Measurements from ENCODE around the gene KIF23.

The KIF23 gene

DNA sequence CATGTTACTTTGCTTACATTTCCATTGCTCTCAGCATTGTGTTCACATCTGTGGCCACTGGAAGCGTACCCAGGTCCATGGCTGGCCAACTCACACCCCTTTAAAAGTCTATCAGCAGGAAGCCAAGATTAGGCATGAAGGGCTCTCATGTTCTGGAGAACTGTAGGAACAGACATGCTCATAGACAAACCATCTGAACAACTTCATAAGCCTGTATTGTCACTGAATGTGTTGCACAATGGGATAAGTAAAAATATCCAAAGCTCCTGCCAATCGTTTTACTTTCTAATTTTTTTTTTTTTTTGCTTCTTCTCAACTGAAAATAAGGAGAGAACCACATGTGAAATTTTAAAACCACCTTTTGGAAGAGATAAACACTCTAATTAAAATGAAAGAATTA lies 44.9 kb downstream of the KIF23 start:
- peaks cover 36% of the 10 kb centered on the region for H3K4me1 ChIP-seq (ENCODE audit: insufficient read depth, low read length)
- no peak overlapping the region for H3K9ac ChIP-seq (ENCODE audit: low read depth, low read length)
- no peak overlapping the region for H3K4me2 ChIP-seq (ENCODE audit: insufficient read depth, low read length)
- peaks cover 18% of the 10 kb centered on the region for H4K20me1 ChIP-seq (ENCODE audit: insufficient read depth, low read length)
- H3K4me3 ChIP-seq (ENCODE audit: low read depth in 1 of 2, low read length in 2 of 2) = no peak overlapping the region
- no peak overlapping the region for H3K27ac ChIP-seq (ENCODE audit: low read length)
- H3K9me3 ChIP-seq (ENCODE audit: insufficient read depth, low read length, severe bottlenecking) = no peaks in the 10 kb centered on the region
- DNase-seq (no peak), ATAC-seq (ENCODE audit: insufficient read depth, low read depth) (no peak)
- no peak overlapping the region for H2AFZ ChIP-seq (ENCODE audit: low read depth, low read length)
- no peaks in the 10 kb centered on the region for H3K27me3 ChIP-seq (ENCODE audit: insufficient read depth, low read length, poor library complexity)
- H3K79me2 ChIP-seq (ENCODE audit: insufficient read depth, low read length) = peaks cover 17% of the 10 kb centered on the region
- H3K36me3 ChIP-seq (ENCODE audit: insufficient read depth, low read length) = peaks cover 33% of the 10 kb centered on the region
- TF ChIP-seq, protein P1, sequence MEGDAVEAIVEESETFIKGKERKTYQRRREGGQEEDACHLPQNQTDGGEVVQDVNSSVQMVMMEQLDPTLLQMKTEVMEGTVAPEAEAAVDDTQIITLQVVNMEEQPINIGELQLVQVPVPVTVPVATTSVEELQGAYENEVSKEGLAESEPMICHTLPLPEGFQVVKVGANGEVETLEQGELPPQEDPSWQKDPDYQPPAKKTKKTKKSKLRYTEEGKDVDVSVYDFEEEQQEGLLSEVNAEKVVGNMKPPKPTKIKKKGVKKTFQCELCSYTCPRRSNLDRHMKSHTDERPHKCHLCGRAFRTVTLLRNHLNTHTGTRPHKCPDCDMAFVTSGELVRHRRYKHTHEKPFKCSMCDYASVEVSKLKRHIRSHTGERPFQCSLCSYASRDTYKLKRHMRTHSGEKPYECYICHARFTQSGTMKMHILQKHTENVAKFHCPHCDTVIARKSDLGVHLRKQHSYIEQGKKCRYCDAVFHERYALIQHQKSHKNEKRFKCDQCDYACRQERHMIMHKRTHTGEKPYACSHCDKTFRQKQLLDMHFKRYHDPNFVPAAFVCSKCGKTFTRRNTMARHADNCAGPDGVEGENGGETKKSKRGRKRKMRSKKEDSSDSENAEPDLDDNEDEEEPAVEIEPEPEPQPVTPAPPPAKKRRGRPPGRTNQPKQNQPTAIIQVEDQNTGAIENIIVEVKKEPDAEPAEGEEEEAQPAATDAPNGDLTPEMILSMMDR (IDR thresholded peaks at IDR 0.05; ENCODE audit: borderline replicate concordance, extremely low read depth, low read length, poor library complexity, severe bottlenecking) = no peak
- no peak for TF ChIP-seq EZH2 (IDR thresholded peaks at IDR 0.05; ENCODE audit: borderline replicate concordance, low read depth, low read length, severe bottlenecking)

DNA sequence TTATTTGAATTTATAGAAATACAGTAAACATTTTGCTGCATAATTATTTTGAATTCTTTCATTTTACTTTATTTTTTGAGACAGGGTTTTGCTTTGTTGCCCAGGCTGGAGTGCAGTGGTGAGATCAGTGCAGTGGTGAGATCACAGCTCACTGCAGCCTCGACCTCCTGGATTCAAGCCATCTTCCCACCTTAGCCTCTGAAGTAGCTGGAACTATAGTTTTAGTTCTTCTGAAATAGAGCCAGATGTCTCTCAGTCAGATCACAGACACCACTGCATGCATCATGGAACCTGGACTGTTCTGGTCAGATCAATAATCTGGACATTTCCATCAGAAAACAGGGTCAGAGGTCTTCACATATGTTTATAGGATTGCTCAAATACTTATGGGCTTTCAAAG lies 46.3 kb downstream of the KIF23 start:
- H3K9ac ChIP-seq (ENCODE audit: low read depth, low read length) = no peak overlapping the region

GRCh38 chr15:69462030-69462492 lies 47.9 kb downstream of the KIF23 start:
- no peak for TF ChIP-seq EZH2 (IDR thresholded peaks at IDR 0.05; ENCODE audit: borderline replicate concordance, low read depth, low read length, severe bottlenecking)
- TF ChIP-seq, protein P1 (IDR thresholded peaks at IDR 0.05; ENCODE audit: borderline replicate concordance, extremely low read depth, low read length, poor library complexity, severe bottlenecking) = no peak
- no peaks in the 10 kb centered on the region for H3K27me3 ChIP-seq (ENCODE audit: insufficient read depth, low read length, poor library complexity)
- H3K9me3 ChIP-seq (ENCODE audit: insufficient read depth, low read length, severe bottlenecking) = no peaks in the 10 kb centered on the region
- H3K27ac ChIP-seq (ENCODE audit: low read length) = no peak overlapping the region
- no peak for ATAC-seq (ENCODE audit: insufficient read depth, low read depth)
- H4K20me1 ChIP-seq (ENCODE audit: insufficient read depth, low read length) = peaks cover 3% of the 10 kb centered on the region; the same call in 1 of the 2 replicates
- no peak for DNase-seq
- H3K9ac ChIP-seq (ENCODE audit: low read depth, low read length) = peak overlapping the region; percentile 69
- H3K79me2 ChIP-seq (ENCODE audit: insufficient read depth, low read length) = no peaks in the 10 kb centered on the region
- H2AFZ ChIP-seq (ENCODE audit: low read depth, low read length) = peak overlapping the region; percentile 90
- peak overlapping the region; percentile 72 for H3K4me2 ChIP-seq (ENCODE audit: insufficient read depth, low read length)
- H3K36me3 ChIP-seq (ENCODE audit: insufficient read depth, low read length) = peaks cover 3% of the 10 kb centered on the region; the same call in 1 of the 2 replicates
- H3K4me3 ChIP-seq (ENCODE audit: low read depth in 1 of 2, low read length in 2 of 2) = peak overlapping the region in 1 of 2 experiments; percentile 66; a peak in 2 of 4 replicates
- H3K4me1 ChIP-seq (ENCODE audit: insufficient read depth, low read length) = peaks cover 20% of the 10 kb centered on the region

More for the DNA sequence above, 46.3 kb downstream of the KIF23 start:
- TF ChIP-seq EZH2 (IDR thresholded peaks at IDR 0.05; ENCODE audit: borderline replicate concordance, low read depth, low read length, severe bottlenecking) = no peak
- TF ChIP-seq, protein P1 (IDR thresholded peaks at IDR 0.05; ENCODE audit: borderline replicate concordance, extremely low read depth, low read length, poor library complexity, severe bottlenecking) = no peak
- Histone ChIP-seq H3K4me2 (ENCODE audit: insufficient read depth, low read length) (no peak overlapping the region), H3K36me3 (ENCODE audit: insufficient read depth, low read length) (peaks cover 19% of the 10 kb centered on the region), H2AFZ (ENCODE audit: low read depth, low read length) (no peak overlapping the region), H3K79me2 (ENCODE audit: insufficient read depth, low read length) (peaks cover 3% of the 10 kb centered on the region; the same call in 1 of the 2 replicates), H4K20me1 (ENCODE audit: insufficient read depth, low read length) (peaks cover 6% of the 10 kb centered on the region; the same call in 1 of the 2 replicates), H3K9me3 (ENCODE audit: insufficient read depth, low read length, severe bottlenecking) (no peaks in the 10 kb centered on the region), H3K27ac (ENCODE audit: low read length) (no peak overlapping the region), H3K4me1 (ENCODE audit: insufficient read depth, low read length) (peaks cover 21% of the 10 kb centered on the region), H3K4me3 (ENCODE audit: low read depth in 1 of 2, low read length in 2 of 2) (no peak overlapping the region), H3K27me3 (ENCODE audit: insufficient read depth, low read length, poor library complexity) (no peaks in the 10 kb centered on the region)
- DNase-seq (no peak), ATAC-seq (ENCODE audit: insufficient read depth, low read depth) (no peak)
